GM21367 (cell line): Measurements from ENCODE around the gene TPD52L2.
"Not testable (repeated sequence)": the region's sequence is repeated elsewhere in the genome, so short reads cannot be mapped to it uniquely, and the experiment has no call there.

Source experiments
- ATAC-seq: cut with Tn5 transposase; IDR thresholded peaks from one replicate; pipeline ENCODE4 v1.9.1; 2021; ENCODE audit not compliant: unreplicated experiment

Gene TPD52L2

DNA sequence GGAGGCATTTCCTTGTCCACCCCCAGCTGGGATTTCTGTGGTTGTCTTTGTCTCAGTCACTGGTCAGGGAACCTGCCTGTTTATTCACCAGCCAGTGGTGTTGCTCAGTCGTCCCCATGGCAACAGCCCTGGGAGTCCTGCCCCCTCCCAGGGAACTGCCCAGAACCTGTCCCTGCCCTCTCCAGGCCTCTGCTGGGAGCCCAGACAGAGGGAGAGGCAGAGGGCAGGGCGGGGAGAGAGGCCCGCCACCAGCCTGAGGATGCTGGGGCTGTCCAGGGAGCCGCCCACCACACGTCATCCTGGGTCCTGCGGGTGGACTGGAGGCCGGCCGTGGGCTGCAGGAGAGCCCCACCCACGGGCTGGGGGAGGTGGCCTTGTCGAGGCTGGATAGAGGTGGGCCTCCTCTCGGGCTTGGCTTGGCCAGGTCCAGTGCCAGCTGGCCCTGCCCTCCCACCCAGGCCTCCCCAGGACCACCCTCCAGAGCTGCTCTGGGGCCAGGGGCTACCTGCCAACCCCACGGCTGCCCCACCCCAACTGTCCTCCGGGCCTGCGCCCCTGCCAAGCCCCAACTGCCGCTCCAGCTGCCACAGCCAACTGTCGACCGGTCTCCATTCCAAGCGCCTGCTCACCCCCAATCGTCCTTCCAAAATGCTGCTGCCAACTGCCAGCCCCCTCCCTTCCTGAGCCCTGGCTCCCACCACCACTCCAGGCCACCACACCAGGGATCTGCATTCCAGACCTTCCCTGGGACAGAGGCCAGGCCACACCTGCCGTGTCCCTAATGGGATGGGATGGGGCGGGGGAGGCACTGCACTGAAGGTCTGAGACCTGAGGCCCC lies 29.8 kb upstream of the TPD52L2 start:
- no peak for ATAC-seq

DNA sequence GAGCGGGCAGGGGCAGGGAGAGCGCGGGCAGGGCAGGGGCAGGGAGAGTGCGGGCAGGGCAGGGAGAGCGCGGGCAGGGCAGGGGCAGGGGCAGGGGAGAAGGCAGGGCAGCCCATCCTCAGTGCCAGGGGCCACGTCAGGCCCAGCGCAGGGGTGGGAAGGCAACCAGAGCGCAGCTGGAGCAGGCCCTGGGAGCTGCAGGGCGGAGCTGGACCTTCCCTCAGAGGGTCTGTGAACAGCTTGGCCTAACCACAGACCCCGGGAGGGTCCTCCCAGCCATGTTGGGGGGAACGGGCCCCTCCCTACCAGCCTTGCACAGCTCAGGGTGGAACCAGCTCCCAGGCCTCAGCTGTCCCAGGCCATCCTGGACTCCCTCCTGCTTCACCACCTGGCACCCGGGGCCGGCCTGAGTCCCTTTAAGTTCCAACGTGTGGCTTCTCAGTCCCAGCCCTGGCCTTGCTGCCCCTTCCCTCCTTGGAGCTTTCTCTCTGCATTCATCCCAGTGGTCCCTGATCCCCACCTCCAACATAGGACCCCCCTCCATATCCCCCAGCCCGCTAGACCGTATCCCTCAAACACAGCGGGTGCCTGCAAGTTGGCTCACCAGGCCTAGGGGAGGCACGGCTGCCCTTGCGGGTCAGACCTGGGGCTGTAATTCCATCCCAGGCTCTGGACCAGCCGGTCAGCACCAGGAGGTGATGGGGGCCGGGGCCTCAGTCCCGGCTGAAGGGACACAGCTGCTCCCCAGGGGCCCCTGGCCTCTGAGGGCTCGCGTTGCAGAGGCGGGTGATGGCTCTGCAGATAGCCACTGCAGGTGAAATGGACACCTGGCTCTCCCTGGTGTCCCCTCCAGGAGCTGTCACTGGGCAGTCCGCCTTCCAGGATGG lies 28.4 kb upstream of the TPD52L2 start:
- ATAC-seq: no peak

GRCh38 chr20:63837479-63837878 lies 27.6 kb upstream of the TPD52L2 start:
- no peak for ATAC-seq

DNA sequence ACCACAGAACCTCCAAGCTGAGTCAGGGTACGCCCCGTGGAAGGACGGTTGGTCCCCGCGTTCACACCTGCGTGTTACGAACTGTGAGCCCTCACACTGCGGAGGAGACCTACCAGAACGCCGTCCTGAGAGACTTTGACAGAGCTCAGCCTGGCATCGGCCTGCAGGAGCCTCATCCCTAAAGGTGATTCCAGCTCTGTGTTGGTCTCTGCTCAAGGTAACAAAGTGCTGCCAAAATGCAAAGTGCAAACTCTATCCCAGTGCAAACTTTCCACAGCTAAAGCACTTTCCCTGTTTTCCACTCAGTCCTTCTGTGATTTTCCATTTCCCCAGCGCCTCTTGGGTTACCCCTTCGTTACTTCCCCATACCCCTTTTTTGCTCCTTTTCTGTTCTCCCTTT lies 25.4 kb upstream of the TPD52L2 start:
- ATAC-seq: no peak

DNA sequence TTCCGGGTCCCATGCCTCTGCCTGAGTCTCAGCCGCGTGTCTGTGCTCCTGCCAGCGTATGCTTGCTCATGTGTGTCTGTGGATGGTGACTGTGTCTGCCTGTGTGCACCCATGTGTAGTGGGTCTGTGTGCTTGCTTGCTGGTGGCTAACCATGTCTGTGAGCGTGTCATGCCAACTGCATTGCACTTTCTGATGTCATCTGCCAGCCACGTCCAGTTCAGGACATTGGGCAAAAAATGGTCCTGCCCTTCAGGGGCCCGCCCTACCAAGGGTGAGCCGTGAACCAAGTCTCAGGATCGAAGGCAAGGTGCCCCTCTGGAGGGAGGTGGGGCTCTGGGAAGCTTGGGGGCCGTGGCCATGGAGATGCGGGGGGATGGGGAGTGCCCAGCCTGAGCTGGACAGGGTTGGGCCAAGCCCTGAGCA lies 24.7 kb upstream of the TPD52L2 start:
- ATAC-seq: no peak

- no peak for ATAC-seq
Observed at GRCh38 chr20:63842258-63842657, 22.8 kb upstream of the TPD52L2 start.

GRCh38 chr20:63843222-63843621 lies 21.8 kb upstream of the TPD52L2 start:
- ATAC-seq: no peak

DNA sequence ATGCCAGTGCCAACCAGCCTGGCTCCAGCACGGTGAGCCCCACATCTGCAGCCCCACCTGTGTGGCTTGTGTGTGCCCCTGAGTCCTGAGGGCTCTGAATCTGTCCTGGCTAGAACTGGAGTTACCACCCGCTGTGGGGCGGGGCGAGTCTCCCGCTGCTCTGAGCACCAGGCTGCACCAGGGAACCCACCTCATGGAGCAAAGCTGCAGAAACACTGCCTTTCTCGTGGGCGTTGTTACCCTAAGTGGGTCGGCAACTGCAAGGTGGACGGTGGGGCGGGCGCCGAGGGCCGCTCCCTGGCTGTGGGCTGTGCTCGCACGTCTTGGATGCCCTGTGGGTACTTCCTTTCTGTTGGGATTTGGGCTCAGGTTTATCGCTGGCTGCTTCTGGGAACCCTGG lies 21.3 kb upstream of the TPD52L2 start:
- no peak for ATAC-seq

- ATAC-seq: no peak
Observed at GRCh38 chr20:63844511-63844991, 20.5 kb upstream of the TPD52L2 start.

DNA sequence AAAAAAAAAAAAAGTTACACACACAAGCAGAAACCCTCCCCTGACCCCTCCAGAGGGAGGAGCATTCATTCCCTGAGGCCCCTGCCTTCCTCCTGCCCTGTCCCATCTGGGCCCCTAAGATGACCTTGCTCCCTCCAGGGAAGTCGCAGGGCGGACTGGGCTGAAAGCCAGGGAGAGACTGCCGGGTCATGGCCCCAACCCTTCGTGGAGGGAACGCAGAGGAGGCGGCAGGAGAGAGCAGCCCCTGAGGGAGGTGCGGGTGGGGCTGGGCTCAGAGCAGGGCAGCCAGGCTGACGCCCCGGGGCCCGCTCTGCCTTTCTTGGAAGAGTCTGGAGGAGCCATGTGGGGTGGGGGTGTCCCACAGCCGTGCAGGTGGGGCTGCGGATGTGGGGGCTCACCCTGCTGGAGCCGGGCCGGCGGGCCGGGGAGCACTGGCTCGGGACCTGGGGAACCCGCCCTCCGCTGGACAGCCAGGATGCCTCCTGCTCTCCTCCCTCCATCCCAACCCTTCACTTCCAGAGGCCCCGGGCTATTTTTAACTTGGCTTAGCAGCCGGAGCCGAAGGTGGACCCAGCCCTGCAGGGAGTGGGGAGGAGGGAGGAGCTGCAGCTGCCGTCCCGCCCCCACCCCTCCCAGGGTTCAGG lies 18.8 kb upstream of the TPD52L2 start:
- ATAC-seq: no peak

DNA sequence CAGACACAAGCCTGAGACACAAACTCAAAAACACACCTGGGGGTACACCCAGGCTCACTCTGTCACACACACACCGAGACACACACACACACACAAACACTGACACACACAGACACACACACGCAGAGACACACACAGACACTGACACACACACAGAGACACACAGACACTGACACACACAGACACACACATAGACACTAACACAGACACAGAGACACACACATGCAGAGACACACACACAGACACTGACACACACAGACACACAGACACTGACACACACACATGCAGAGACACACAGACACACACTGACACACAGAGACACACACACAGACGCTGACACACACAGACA lies 18.2 kb upstream of the TPD52L2 start:
- ATAC-seq: no peak

GRCh38 chr20:63847237-63848002 lies 17.6 kb upstream of the TPD52L2 start:
- ATAC-seq: no peak

DNA sequence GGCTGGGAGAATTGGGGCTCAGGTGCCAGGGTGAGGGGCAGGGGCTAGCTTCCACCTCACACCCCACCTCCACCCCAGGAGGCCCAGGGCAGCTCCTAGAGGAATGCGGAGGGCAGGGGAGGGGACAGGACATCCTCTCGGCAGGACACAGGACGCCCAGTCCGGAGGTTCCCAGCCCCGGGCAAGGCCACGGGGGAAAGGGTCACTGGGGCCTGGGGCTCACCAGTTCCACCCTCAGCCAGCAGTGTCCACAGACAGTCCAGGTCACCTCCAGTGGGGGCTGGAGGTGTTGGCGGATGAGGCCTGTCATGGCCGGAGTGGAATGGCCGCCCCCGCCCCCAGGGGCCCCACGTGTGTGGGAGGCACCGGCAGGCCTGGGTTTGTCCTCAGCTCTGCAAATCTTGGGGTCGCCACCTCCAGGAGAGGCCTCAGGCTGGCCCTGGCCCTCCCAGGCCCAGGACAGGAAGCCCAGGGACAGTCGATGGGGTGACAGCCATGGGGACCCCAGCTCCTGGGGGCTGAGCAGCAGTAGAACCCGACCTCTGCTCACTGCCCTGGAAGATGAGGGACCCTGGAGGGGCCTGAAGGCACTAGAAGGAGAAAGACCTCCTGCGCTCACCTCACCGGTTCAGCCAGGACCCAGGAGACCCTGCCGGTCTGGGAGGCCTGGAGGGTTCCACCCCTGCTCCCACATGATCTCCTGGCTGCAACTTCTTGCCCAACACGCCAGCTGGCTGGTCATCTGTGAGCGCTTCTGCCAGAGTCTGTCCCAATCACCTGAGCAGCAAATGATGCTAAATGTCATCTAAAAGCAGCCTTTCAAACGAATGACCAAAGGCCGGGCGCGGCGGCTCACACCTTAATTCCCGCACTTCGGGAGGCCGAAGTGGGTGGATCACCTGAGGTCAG lies 16.8 kb upstream of the TPD52L2 start:
- ATAC-seq: no peak

- peak; percentile 71 for ATAC-seq
Observed at GRCh38 chr20:63850689-63851547, 14.2 kb upstream of the TPD52L2 start.

DNA sequence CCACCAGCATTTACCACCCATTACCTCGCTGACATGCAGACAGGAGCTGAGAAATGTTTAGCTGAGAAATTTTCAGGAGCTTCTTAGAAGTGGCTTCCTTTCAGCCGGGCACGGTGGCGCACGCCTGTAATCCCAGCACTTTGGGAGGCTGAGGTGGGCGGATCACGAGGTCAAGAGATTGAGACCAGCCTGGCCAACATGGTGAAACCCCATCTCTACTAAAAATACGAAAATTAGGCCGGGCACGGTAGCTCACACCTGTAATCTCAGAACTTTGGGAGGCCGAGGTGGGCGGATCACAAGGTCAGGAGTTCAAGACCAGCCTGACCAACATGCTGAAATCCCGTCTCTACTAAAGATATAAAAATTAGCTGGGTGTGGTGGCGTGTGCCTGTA lies 13.5 kb upstream of the TPD52L2 start:
- not testable (repeated sequence) for ATAC-seq

DNA sequence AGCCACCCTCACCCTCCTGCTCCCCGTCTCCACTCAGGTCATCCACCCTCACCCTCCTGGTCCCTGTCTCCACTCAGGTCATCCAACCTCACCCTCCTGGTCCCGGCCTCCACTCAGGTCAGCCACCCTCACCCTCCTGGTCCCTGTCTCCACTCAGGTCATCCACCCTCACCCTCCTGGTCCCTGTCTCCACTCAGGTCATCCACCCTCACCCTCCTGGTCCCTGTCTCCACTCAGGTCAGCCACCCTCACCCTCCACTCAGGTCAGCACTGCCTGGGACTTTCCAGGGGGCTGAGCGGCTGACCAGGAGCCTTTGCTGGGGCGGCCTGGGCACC lies 11.4 kb upstream of the TPD52L2 start:
- not testable (repeated sequence) for ATAC-seq

- ATAC-seq: no peak
Observed at GRCh38 chr20:63854069-63854765, 10.9 kb upstream of the TPD52L2 start.

DNA sequence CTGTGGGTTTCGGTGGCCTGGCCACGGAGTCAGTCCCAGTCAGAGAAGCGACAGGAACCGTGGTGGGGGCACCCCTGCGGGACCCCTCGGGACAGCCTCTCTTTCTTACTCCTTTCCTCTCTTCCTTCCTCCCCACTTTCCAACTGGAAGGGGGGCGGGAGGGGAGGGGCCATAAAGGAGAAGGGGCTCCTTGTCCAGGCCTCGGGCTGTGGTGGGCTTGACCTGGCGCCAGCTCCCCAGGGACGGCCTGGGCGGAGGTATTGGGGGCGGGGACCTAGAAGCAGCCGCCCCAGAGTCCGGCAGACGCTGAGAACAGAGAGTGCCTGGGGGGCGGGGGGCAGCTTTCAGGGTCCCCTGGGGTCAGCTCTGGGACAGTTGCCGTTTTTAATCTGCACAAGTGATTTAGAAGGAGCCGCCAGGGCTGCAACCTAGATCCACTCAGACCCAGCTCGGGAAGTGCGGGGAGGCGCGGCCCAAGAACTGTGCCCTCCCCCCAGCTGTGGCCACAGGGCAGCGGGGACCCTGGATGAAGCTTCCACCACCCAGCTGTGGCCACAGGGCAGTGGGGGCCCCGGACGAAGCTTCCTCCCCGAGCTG lies 10.2 kb upstream of the TPD52L2 start:
- no peak for ATAC-seq
